Thyroid gland (tissue), 4 donors: ENCODE measurements around the gene TRIM36.

Experiments
- CTCF ChIP-seq, 6 experiments: fragments of 200-600 bp in 3 of 6; fragments of 450-650 bp in 3 of 6; sonication (generic) in 3 of 6; IDR thresholded peaks; one replicate each; pipeline ENCODE4 v1.5.1; 2016 to 2019; ENCODE audit warnings: antibody characterized with exemption in 6 of 6, mild to moderate bottlenecking in 2 of 6, inconsistent platforms in 1 of 6, moderate library complexity in 1 of 6
- POLR2A ChIP-seq, 2 donors: fragments of 450-650 bp; IDR thresholded peaks; one replicate each; pipeline ENCODE4 v1.6.1; 2017; ENCODE audit warnings: antibody characterized with exemption in 2 of 2, mild to moderate bottlenecking in 2 of 2, moderate library complexity in 1 of 2

GRCh38 chr5:115191474-115192031 lies 21.8 kb upstream of the TRIM36 start:
- TF ChIP-seq CTCF (IDR thresholded peaks at IDR 0.05) (no peak), POLR2A (IDR thresholded peaks at IDR 0.05) (no peak)
